ENCODE results near the gene RANBP17. TPM values are rescaled to one million over a fixed set of nuclear protein-coding genes. Genes with fewer than 3 reads are reported as not detected.

Gene RANBP17
- total RNA-seq, 2 donors from 2014 or later, result 26.6 to 28.0 TPM

DNA sequence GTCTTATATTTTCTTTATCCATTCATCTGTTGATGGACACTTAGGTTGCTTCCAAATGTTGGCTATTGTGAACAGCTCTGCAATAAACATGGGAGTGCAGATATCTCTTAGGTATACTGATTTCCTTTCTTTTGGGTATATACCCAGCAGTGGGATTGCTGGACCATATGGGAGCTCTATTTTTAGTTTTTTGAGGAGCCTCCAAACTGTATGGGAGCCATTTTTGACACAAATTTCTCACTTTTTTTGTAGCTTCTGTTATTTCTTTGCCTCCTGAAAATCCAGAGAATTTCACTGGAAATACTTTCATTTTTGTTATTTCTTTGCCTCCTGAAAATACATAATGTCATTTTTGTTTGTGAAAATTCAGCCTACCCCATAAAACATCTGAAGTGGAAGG lies 15.0 kb upstream of the RANBP17 start:
- no peaks in the 10 kb centered on the region for H3K36me3 ChIP-seq (ENCODE audit: control insufficient read depth, insufficient read depth, low read length)
- H3K9me3 Mint-ChIP-seq, result no peaks in the 10 kb centered on the region
- H3K4me3 Mint-ChIP-seq, result no peak overlapping the region
- no peaks in the 10 kb centered on the region for H3K27me3 ChIP-seq (ENCODE audit: control insufficient read depth, insufficient read depth, low read length, poor library complexity, severe bottlenecking)
- H3K27ac Mint-ChIP-seq, result no peak overlapping the region
- peaks cover 2% of the 10 kb centered on the region for H3K27me3 Mint-ChIP-seq (ENCODE audit: insufficient read depth)
- H3K4me3 ChIP-seq (ENCODE audit: low read length), result no peak overlapping the region
- DNase-seq, result no peak
- H3K27ac ChIP-seq (ENCODE audit: low read depth, low read length), result no peak overlapping the region
- TF ChIP-seq, protein P1, sequence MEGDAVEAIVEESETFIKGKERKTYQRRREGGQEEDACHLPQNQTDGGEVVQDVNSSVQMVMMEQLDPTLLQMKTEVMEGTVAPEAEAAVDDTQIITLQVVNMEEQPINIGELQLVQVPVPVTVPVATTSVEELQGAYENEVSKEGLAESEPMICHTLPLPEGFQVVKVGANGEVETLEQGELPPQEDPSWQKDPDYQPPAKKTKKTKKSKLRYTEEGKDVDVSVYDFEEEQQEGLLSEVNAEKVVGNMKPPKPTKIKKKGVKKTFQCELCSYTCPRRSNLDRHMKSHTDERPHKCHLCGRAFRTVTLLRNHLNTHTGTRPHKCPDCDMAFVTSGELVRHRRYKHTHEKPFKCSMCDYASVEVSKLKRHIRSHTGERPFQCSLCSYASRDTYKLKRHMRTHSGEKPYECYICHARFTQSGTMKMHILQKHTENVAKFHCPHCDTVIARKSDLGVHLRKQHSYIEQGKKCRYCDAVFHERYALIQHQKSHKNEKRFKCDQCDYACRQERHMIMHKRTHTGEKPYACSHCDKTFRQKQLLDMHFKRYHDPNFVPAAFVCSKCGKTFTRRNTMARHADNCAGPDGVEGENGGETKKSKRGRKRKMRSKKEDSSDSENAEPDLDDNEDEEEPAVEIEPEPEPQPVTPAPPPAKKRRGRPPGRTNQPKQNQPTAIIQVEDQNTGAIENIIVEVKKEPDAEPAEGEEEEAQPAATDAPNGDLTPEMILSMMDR (conservative IDR thresholded peaks at IDR 0.05), result no peak
- H3K9me3 ChIP-seq (ENCODE audit: control insufficient read depth, low read length), result no peaks in the 10 kb centered on the region
- H3K4me1 ChIP-seq (ENCODE audit: control insufficient read depth, insufficient read depth, low read length), result no peaks in the 10 kb centered on the region
- H3K4me1 Mint-ChIP-seq, result no peaks in the 10 kb centered on the region
- no peak overlapping the region for H3K9ac ChIP-seq (ENCODE audit: extremely low read depth, low read length, poor library complexity, severe bottlenecking)
- no peaks in the 10 kb centered on the region for H3K36me3 Mint-ChIP-seq (ENCODE audit: low read depth)

DNA sequence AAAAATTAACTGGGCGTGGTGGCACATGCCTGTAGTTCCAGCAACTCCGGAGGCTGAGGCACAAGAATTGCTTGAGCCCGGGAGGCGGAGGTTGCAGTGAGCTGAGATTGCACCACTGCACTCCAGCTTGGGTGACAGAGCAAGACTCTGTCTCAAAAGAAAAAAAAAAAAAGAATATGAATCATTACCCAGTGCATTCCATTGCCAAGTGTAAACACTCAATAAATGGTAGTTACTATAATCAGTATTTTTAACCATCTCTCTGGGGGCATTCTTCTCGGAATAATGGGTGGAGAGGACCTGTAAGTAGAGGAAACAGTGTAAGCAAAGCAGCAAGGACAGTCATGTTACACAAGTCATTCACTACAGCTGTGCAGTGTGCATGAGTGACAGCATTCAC lies 13.8 kb upstream of the RANBP17 start:
- Histone ChIP-seq H3K9me3 (ENCODE audit: control insufficient read depth, low read length) (no peaks in the 10 kb centered on the region), H3K27me3 (ENCODE audit: control insufficient read depth, insufficient read depth, low read length, poor library complexity, severe bottlenecking) (no peaks in the 10 kb centered on the region), H3K4me1 (ENCODE audit: control insufficient read depth, insufficient read depth, low read length) (no peaks in the 10 kb centered on the region), H3K9ac (ENCODE audit: extremely low read depth, low read length, poor library complexity, severe bottlenecking) (no peak overlapping the region), H3K27ac (ENCODE audit: low read depth, low read length) (no peak overlapping the region), H3K4me3 (ENCODE audit: low read length) (no peak overlapping the region), H3K36me3 (ENCODE audit: control insufficient read depth, insufficient read depth, low read length) (no peaks in the 10 kb centered on the region)
- TF ChIP-seq, protein P1 (conservative IDR thresholded peaks at IDR 0.05), result no peak
- Mint-ChIP-seq H3K4me3 (no peak overlapping the region), H3K27me3 (ENCODE audit: insufficient read depth) (peaks cover 2% of the 10 kb centered on the region), H3K27ac (no peak overlapping the region), H3K9me3 (no peaks in the 10 kb centered on the region), H3K36me3 (ENCODE audit: low read depth) (no peaks in the 10 kb centered on the region), H3K4me1 (no peaks in the 10 kb centered on the region)
- 92 to 96% methylated on average over 3 to 5 of the region's 5 CpGs for WGBS, 2 experiments (ENCODE audit: insufficient coverage in 1 of 2, insufficient read length in 1 of 2)
- DNase-seq, result no peak

DNA sequence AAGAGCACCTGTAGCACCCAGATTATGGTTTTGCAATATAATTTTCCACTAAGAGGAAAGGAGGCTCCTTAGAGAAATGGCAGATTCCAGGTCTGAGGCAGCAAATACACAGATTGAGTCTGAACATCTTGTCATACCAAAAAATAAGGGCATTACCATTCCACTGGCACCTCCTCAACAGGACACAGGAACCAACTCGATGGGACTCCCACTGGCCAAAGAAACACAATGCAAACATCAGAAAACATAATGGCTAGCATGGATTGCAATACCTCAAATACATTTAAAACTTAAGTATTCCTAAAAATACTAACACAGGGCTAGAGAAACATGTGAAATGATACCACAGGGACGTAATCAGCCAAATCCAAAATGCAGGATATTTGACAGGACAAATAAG lies 12.4 kb upstream of the RANBP17 start:
- no peak overlapping the region for H3K27ac ChIP-seq (ENCODE audit: low read depth, low read length)
- no peaks in the 10 kb centered on the region for H3K4me1 Mint-ChIP-seq
- H3K36me3 ChIP-seq (ENCODE audit: control insufficient read depth, insufficient read depth, low read length), result no peaks in the 10 kb centered on the region
- no peaks in the 10 kb centered on the region for H3K4me1 ChIP-seq (ENCODE audit: control insufficient read depth, insufficient read depth, low read length)
- H3K27me3 ChIP-seq (ENCODE audit: control insufficient read depth, insufficient read depth, low read length, poor library complexity, severe bottlenecking), result no peaks in the 10 kb centered on the region
- DNase-seq, result no peak
- H3K4me3 Mint-ChIP-seq, result no peak overlapping the region
- TF ChIP-seq, protein P1 (conservative IDR thresholded peaks at IDR 0.05), result peak; percentile 40
- H3K27ac Mint-ChIP-seq, result no peak overlapping the region
- H3K9ac ChIP-seq (ENCODE audit: extremely low read depth, low read length, poor library complexity, severe bottlenecking), result no peak overlapping the region
- no peaks in the 10 kb centered on the region for H3K36me3 Mint-ChIP-seq (ENCODE audit: low read depth)
- no peak overlapping the region for H3K4me3 ChIP-seq (ENCODE audit: low read length)
- H3K9me3 ChIP-seq (ENCODE audit: control insufficient read depth, low read length), result no peaks in the 10 kb centered on the region
- peaks cover 2% of the 10 kb centered on the region for H3K27me3 Mint-ChIP-seq (ENCODE audit: insufficient read depth)
- H3K9me3 Mint-ChIP-seq, result no peaks in the 10 kb centered on the region
- WGBS, 2 experiments (ENCODE audit: insufficient coverage in 1 of 2, insufficient read length in 1 of 2), result 70 to 85% methylated on average over 2 of the region's 2 CpGs
